ENCODE results near the gene SLC16A8. TPM values are rescaled to one million over a fixed set of nuclear protein-coding genes. Genes with fewer than 3 reads are reported as not detected.
A peak's percentile ranks its signal among the peaks of the same experiment; 100 is the strongest.

The SLC16A8 gene
- total and polyA plus RNA-seq, 2 of the 13 experiments (the other 11 are each of a cell fraction or from before 2014, with no cell fraction given) = not detected

GRCh38 chr22:38056969-38057891, 26.8 kb downstream of the SLC16A8 start, which contains the start of gene PICK1 (continued):
- TF ChIP-seq MXD1 (CRISPR knock-in tag; IDR thresholded peaks at IDR 0.05) (peak; percentile 80), XRCC5 (optimal IDR thresholded peaks at IDR 0.05; ENCODE audit: low read length) (peak; percentile 40), TEAD3 (CRISPR knock-in tag; optimal IDR thresholded peaks at IDR 0.05; ENCODE audit: borderline replicate concordance) (peak; percentile 41), EHMT2 (IDR thresholded peaks at IDR 0.05; ENCODE audit: borderline replicate concordance, low read depth, low read length) (peak; percentile 55; the same call in 1 of the 2 replicates), KDM5A (IDR thresholded peaks at IDR 0.05; ENCODE audit: borderline replicate concordance, low read length) (peak; percentile 66), RCOR2 (CRISPR knock-in tag; IDR thresholded peaks at IDR 0.05) (peak; percentile 52), HDAC1 (CRISPR knock-in tag; IDR thresholded peaks at IDR 0.05) (peak; percentile 73), MEIS2 (CRISPR knock-in tag; IDR thresholded peaks at IDR 0.05) (peak; percentile 74; the same call in 1 of the 2 replicates), ZNF740 (CRISPR knock-in tag; IDR thresholded peaks at IDR 0.05) (peak; percentile 86), LCORL (IDR thresholded peaks at IDR 0.05) (no peak), LCORL (CRISPR knock-in tag; IDR thresholded peaks at IDR 0.05) (peak; percentile 73), GATAD1 (CRISPR knock-in tag; IDR thresholded peaks at IDR 0.05) (peak; percentile 87), ATF7 (IDR thresholded peaks at IDR 0.05) (no peak), ATF7 (CRISPR knock-in tag; IDR thresholded peaks at IDR 0.05) (no peak), PLRG1 (conservative IDR thresholded peaks at IDR 0.05) (no peak), MXI1 (IDR thresholded peaks at IDR 0.05; ENCODE audit: borderline replicate concordance, low read depth, low read length) (peak; percentile 73; the same call in 1 of the 3 replicates), ATF1 (CRISPR knock-in tag; IDR thresholded peaks at IDR 0.05) (peak; percentile 91), ZNF44 (CRISPR knock-in tag; IDR thresholded peaks at IDR 0.05) (0 out of 2 replicates have a peak, but pooled peaks have one; percentile 23), ZZZ3 (CRISPR knock-in tag; IDR thresholded peaks at IDR 0.05; ENCODE audit: borderline replicate concordance) (peak; percentile 62; the same call in 1 of the 2 replicates), ZBTB20 (CRISPR knock-in tag; IDR thresholded peaks at IDR 0.05; ENCODE audit: borderline replicate concordance, low read depth) (peak; percentile 54; the same call in 1 of the 2 replicates), NFYC (CRISPR knock-in tag; IDR thresholded peaks at IDR 0.05) (peak; percentile 88), SOX6 (IDR thresholded peaks at IDR 0.05) (no peak), SOX6 (CRISPR knock-in tag; IDR thresholded peaks at IDR 0.05) (peak; percentile 62), HOXA3 (CRISPR knock-in tag; IDR thresholded peaks at IDR 0.05) (peak; percentile 95)
- TF ChIP-seq, protein P1, sequence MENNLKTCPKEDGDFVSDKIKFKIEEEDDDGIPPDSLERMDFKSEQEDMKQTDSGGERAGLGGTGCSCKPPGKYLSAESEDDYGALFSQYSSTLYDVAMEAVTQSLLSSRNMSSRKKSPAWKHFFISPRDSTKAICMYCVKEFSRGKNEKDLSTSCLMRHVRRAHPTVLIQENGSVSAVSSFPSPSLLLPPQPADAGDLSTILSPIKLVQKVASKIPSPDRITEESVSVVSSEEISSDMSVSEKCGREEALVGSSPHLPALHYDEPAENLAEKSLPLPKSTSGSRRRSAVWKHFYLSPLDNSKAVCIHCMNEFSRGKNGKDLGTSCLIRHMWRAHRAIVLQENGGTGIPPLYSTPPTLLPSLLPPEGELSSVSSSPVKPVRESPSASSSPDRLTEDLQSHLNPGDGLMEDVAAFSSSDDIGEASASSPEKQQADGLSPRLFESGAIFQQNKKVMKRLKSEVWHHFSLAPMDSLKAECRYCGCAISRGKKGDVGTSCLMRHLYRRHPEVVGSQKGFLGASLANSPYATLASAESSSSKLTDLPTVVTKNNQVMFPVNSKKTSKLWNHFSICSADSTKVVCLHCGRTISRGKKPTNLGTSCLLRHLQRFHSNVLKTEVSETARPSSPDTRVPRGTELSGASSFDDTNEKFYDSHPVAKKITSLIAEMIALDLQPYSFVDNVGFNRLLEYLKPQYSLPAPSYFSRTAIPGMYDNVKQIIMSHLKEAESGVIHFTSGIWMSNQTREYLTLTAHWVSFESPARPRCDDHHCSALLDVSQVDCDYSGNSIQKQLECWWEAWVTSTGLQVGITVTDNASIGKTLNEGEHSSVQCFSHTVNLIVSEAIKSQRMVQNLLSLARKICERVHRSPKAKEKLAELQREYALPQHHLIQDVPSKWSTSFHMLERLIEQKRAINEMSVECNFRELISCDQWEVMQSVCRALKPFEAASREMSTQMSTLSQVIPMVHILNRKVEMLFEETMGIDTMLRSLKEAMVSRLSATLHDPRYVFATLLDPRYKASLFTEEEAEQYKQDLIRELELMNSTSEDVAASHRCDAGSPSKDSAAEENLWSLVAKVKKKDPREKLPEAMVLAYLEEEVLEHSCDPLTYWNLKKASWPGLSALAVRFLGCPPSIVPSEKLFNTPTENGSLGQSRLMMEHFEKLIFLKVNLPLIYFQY (CRISPR knock-in tag; IDR thresholded peaks at IDR 0.05; ENCODE audit: borderline replicate concordance) = peak; percentile 82
- TF ChIP-seq, protein P2, sequence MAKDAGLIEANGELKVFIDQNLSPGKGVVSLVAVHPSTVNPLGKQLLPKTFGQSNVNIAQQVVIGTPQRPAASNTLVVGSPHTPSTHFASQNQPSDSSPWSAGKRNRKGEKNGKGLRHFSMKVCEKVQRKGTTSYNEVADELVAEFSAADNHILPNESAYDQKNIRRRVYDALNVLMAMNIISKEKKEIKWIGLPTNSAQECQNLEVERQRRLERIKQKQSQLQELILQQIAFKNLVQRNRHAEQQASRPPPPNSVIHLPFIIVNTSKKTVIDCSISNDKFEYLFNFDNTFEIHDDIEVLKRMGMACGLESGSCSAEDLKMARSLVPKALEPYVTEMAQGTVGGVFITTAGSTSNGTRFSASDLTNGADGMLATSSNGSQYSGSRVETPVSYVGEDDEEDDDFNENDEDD (CRISPR knock-in tag; IDR thresholded peaks at IDR 0.05; ENCODE audit: borderline replicate concordance) = 0 out of 2 replicates have a peak, but pooled peaks have one; percentile 12
